ENCODE results near the gene TMEM163.

TMEM163 gene

GRCh38 chr2:134636714-134637113 is 82.1 kb downstream of the TMEM163 start:
- DNase-seq (ENCODE audit: extremely low spot score): no peak
- CTCF ChIA-PET: interaction anchor here (1.2 kb wide), 1 partner anchor 26 kb away, joined by 3 read pairs; no protein-coding TSS in a partner anchor
- POLR2A ChIA-PET: no interaction called here
- TF ChIP-seq CTCF (IDR thresholded peaks at IDR 0.05; ENCODE audit: control extremely low read depth, extremely low read depth, low read depth, missing control alignments): no peak

- DNase-seq (ENCODE audit: extremely low spot score): no peak
- no peak for TF ChIP-seq CTCF (IDR thresholded peaks at IDR 0.05; ENCODE audit: control extremely low read depth, extremely low read depth, low read depth, missing control alignments)
- CTCF ChIA-PET: interaction anchor here (1.0 kb wide), 1 partner anchor 8 kb away, joined by 3 read pairs; no protein-coding TSS in a partner anchor
- POLR2A ChIA-PET: no interaction called here
Measured at GRCh38 chr2:134634054-134634753, 84.6 kb downstream of the TMEM163 start.

GRCh38 chr2:134630504-134631159 is 88.2 kb downstream of the TMEM163 start:
- ChIA-PET POLR2A (no interaction called here), CTCF (no interaction called here)
- TF ChIP-seq CTCF (IDR thresholded peaks at IDR 0.05; ENCODE audit: control extremely low read depth, extremely low read depth, low read depth, missing control alignments): no peak
- DNase-seq (ENCODE audit: extremely low spot score): no peak

- TF ChIP-seq CTCF (IDR thresholded peaks at IDR 0.05; ENCODE audit: control extremely low read depth, extremely low read depth, low read depth, missing control alignments): no peak
- POLR2A ChIA-PET: no interaction called here
- DNase-seq (ENCODE audit: extremely low spot score): no peak
- CTCF ChIA-PET: interaction anchor here (1.0 to 1.4 kb wide), 2 partner anchors 12 to 147 kb away, joined by 3 read pairs; no protein-coding TSS in a partner anchor
Measured at GRCh38 chr2:134628453-134628852, 90.3 kb downstream of the TMEM163 start.

- no peak for DNase-seq (ENCODE audit: extremely low spot score)
- POLR2A ChIA-PET: no interaction called here
- TF ChIP-seq CTCF (IDR thresholded peaks at IDR 0.05; ENCODE audit: control extremely low read depth, extremely low read depth, low read depth, missing control alignments): no peak
- CTCF ChIA-PET: interaction anchor here (1.4 kb wide), 1 partner anchor 44 kb away, joined by 3 read pairs; no protein-coding TSS in a partner anchor
Measured at GRCh38 chr2:134626781-134627180, 92.0 kb downstream of the TMEM163 start.

- no peak for DNase-seq (ENCODE audit: extremely low spot score)
- TF ChIP-seq CTCF (IDR thresholded peaks at IDR 0.05; ENCODE audit: control extremely low read depth, extremely low read depth, low read depth, missing control alignments): no peak
- ChIA-PET CTCF (interaction anchor here (1.6 kb wide), 1 partner anchor 8 kb away, joined by 3 read pairs; no protein-coding TSS in a partner anchor), POLR2A (no interaction called here)
Measured at GRCh38 chr2:134625311-134625710, 93.5 kb downstream of the TMEM163 start.
